ENCODE results near the gene TOGARAM2. TPM values are rescaled to one million over a fixed set of nuclear protein-coding genes. Genes with fewer than 3 reads are reported as not detected.

TOGARAM2 gene
- total RNA-seq, 1 donor = 0.43 TPM

DNA sequence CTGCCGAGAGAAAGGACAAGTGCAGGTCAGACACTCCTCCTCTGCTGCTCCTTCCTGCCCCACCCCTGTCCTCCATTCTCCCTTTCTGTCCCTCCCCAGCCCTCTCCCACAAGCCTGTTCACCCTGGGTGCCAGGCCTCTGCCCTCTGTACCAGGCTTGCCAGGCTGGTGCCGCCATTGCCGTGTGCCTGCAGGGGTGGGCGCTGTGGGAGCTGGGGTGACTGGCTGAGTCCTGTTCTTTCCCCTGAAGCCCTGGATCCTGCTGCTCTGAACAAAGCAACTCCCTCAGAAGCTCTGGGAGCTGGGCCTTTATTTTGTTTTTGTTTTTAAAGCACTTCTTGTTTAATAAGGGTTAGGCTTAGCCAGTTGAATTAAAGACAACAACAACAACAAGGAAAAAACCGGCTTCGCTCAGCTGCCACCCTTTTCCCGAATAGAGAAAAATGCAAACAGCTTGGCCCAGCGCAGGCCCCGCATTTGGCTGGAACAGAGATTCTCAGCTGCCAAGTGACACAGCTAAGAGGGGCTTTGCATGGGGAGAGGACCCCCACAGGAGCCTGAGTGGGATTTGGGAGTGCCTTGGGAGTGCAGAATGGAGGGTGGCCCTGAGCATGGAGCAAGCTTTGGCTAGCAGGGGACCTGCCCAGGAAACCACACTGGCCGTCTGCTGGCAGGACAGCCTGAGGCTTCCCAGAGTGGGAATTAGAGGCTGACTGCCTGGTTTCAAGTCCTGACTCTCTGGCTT lies 84.1 kb downstream of the TOGARAM2 start:
- no peak overlapping the region for H3K4me3 ChIP-seq (ENCODE audit: low read depth, low read length)
- DNase-seq (ENCODE audit: low read depth) = peak; percentile 21
- TF ChIP-seq, protein P1, sequence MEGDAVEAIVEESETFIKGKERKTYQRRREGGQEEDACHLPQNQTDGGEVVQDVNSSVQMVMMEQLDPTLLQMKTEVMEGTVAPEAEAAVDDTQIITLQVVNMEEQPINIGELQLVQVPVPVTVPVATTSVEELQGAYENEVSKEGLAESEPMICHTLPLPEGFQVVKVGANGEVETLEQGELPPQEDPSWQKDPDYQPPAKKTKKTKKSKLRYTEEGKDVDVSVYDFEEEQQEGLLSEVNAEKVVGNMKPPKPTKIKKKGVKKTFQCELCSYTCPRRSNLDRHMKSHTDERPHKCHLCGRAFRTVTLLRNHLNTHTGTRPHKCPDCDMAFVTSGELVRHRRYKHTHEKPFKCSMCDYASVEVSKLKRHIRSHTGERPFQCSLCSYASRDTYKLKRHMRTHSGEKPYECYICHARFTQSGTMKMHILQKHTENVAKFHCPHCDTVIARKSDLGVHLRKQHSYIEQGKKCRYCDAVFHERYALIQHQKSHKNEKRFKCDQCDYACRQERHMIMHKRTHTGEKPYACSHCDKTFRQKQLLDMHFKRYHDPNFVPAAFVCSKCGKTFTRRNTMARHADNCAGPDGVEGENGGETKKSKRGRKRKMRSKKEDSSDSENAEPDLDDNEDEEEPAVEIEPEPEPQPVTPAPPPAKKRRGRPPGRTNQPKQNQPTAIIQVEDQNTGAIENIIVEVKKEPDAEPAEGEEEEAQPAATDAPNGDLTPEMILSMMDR (IDR thresholded peaks at IDR 0.05; ENCODE audit: insufficient read depth, low read depth, low read length) = no peak

DNA sequence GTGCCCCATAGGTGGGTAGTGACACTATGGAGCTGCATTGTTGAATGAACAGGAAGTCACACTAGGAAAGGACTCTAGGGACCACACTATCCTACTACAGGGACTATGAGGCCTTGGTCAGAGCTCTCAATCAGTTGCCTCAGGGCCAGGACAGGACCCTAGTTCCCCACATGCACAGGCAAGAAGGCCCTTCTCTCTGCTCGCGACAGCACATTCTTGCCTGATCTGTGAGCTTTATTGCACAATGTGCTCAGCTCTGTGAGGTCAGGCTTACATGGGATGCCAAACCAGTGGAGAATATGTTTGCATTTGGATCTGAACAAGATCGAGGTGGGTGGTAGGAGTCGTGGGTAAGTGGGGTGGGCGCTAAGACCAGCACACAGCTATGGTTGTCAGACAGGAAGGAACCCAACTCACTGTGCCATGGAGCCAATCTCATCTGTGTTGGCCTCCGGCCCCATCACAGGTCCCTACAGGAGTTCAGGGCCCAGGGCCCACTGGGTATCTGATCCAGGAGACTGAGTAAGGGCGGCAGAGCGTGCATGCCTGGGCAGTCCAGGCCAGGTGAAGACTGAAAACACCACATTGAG lies 85.3 kb downstream of the TOGARAM2 start:
- peak; percentile 77 for DNase-seq (ENCODE audit: low read depth)
- H3K4me3 ChIP-seq (ENCODE audit: low read depth, low read length) = no peak overlapping the region
- TF ChIP-seq, protein P1 (IDR thresholded peaks at IDR 0.05; ENCODE audit: insufficient read depth, low read depth, low read length) = no peak

DNA sequence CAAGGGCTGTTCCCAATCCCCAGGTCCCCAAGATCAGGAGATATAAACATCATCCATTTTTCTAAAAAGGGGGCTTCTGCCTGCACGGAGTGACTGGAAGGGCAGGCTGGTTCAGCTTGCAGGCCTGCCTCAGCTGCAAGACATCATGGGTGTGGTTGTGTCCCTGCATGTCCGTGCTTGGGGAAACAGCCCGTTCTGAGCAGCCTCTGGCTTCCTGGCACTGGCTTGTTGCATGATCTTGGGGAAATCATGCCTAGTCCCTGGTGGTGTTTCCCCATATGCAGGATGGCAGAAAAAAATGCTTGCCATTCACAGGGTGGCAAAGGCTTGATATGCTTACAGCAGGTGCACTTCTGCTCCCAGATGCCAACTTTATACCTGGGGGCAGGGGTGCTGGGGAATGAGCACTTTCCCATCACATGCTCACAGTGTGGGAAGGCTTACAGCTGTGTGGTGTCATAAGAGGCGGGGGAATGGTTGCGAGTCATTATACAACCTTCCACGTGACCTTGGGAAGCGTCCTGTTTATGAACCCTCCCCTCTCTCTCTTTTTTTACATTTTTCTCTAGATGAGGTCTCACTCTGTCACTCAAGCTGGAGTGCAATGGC lies 86.0 kb downstream of the TOGARAM2 start:
- TF ChIP-seq, protein P1 (IDR thresholded peaks at IDR 0.05; ENCODE audit: insufficient read depth, low read depth, low read length) = no peak
- no peak for DNase-seq (ENCODE audit: low read depth)

DNA sequence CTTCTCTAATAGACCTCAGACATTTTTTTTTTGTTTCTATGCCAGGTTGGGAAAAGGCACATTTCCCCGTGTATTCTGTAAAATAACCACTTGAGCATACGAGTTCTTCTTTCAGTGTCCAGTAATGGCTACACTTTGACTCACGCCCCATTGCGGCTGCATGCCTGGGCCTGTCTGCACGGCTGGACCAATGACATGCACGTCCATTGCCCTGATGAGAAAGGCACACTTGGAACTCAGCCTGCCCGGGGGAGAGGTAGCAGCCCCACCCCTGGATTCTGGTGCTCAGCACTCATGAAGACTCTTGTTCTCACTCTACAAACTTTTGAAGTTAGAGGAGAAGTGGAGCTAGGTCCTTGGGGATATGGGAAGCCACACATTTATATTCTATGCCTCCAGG lies 87.4 kb downstream of the TOGARAM2 start:
- TF ChIP-seq, protein P1 (IDR thresholded peaks at IDR 0.05; ENCODE audit: insufficient read depth, low read depth, low read length) = no peak
- H3K4me3 ChIP-seq (ENCODE audit: low read depth, low read length) = no peak overlapping the region
- DNase-seq (ENCODE audit: low read depth) = no peak

More for the DNA sequence above, 86.0 kb downstream of the TOGARAM2 start:
- H3K4me3 ChIP-seq (ENCODE audit: low read depth, low read length) = no peak overlapping the region

DNA sequence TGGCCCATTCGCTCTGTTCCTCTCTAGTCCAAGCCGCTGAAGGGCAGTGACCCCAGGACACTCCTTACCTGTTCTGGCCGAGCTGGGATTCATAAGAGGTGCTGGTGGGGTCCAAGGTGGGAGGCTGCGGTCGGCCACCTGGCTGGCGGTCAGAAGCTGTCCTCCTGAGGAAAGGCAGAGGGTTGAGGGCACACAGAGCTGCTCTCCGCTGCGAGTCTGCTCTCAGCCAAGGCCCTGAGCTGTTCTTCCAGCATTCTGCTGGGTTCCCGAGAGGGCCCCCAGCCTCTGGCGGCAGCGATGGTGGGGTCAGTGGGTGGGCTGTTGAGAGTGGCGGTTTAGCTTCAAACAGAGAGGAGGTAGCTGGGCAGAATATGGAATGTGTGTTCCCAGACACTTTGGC lies 89.4 kb downstream of the TOGARAM2 start:
- TF ChIP-seq, protein P1 (IDR thresholded peaks at IDR 0.05; ENCODE audit: insufficient read depth, low read depth, low read length) = no peak
- H3K4me3 ChIP-seq (ENCODE audit: low read depth, low read length) = no peak overlapping the region
- DNase-seq (ENCODE audit: low read depth) = no peak

DNA sequence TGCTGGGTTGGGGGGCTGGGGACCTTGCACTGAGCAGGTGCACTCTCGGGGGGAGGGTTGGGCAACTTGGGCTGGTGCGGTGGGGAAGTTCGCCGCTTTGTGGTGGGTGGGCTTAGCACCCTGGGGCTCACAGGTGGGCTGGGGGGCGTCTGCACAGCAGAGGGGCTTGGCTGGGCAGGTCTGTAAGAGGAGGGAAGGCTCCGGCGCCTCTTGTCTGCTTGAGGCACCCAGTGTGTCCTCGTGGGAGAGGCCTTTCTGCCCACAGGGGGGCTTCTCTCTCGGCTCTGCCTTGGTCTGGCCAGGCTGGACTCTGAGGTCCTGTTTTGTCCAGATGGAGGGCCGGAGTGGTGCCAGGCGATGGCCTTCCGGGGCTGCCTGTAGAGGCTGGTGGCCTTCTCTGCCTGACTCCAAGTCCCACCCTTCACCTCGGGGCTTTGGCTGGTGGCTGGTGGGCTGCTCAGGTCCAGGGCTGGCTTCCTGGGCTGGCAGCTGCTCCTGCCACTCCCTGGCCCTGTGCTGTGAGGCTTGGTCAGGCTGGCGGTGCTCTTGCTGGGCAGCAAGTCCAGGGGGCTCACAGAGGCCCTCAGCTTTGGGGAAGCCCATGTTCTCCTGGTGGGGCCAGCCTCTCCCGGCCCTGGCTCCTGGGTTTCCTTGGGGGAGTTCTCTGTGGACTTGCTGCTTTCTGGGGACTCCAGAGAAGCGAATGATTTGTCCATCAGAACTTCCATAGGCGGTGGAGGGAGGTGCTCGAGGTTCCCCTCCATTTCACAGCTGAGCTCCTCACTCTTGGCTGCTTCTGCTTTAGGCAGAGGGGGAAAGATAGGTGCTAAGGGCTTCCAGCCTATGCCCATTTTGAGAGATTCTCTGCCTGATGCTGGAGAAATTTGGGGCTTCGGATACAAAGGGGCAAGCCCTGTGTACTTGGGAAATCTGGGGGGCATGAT lies 90.2 kb downstream of the TOGARAM2 start:
- TF ChIP-seq, protein P1 (IDR thresholded peaks at IDR 0.05; ENCODE audit: insufficient read depth, low read depth, low read length) = no peak
- no peak for DNase-seq (ENCODE audit: low read depth)

More for the DNA sequence above, 90.2 kb downstream of the TOGARAM2 start:
- H3K4me3 ChIP-seq (ENCODE audit: low read depth, low read length) = no peak overlapping the region
